ENCODE results near the gene PRDM11. TPM values are rescaled to one million over a fixed set of nuclear protein-coding genes. Genes with fewer than 3 reads are reported as not detected.

PRDM11 gene
- total RNA-seq, 1 donor from 2014 or later = 32.9 TPM

DNA sequence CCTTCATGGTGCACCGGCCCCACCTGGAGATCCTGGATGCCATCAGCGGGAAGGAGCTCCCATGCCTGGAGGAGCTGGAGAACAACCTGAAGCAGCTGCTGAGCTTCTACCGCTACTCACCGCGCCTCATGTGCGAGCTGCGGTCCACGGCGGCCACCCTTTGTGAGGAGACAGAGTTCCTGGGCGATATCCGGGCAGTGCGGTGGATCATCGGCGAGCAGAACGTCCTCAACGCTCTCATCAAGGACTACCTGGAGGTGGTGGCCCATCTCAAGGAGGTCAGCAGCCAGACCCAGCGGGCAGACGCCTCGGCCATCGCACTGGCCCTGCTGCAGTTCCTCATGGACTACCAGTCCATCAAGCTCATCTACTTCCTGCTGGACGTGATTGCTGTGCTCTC is 80.5 kb downstream of the PRDM11 start:
- H3K4me1 Mint-ChIP-seq (ENCODE audit: low read depth) = no peaks in the 10 kb centered on the region
- TF ChIP-seq, protein P1, sequence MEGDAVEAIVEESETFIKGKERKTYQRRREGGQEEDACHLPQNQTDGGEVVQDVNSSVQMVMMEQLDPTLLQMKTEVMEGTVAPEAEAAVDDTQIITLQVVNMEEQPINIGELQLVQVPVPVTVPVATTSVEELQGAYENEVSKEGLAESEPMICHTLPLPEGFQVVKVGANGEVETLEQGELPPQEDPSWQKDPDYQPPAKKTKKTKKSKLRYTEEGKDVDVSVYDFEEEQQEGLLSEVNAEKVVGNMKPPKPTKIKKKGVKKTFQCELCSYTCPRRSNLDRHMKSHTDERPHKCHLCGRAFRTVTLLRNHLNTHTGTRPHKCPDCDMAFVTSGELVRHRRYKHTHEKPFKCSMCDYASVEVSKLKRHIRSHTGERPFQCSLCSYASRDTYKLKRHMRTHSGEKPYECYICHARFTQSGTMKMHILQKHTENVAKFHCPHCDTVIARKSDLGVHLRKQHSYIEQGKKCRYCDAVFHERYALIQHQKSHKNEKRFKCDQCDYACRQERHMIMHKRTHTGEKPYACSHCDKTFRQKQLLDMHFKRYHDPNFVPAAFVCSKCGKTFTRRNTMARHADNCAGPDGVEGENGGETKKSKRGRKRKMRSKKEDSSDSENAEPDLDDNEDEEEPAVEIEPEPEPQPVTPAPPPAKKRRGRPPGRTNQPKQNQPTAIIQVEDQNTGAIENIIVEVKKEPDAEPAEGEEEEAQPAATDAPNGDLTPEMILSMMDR (IDR thresholded peaks at IDR 0.05) = no peak
- H3K9me3 Mint-ChIP-seq (ENCODE audit: low read depth) = no peaks in the 10 kb centered on the region
- H3K36me3 Mint-ChIP-seq (ENCODE audit: low read depth) = peaks cover 38% of the 10 kb centered on the region
- no peak overlapping the region for H3K4me3 Mint-ChIP-seq (ENCODE audit: unreplicated experiment)
- DNase-seq (ENCODE audit: low spot score) = no peak
- no peaks in the 10 kb centered on the region for H3K27me3 Mint-ChIP-seq (ENCODE audit: low read depth)
- H3K27ac Mint-ChIP-seq (ENCODE audit: unreplicated experiment) = no peak overlapping the region

GRCh38 chr11:45227836-45228235 is 81.4 kb downstream of the PRDM11 start:
- TF ChIP-seq, protein P1 (IDR thresholded peaks at IDR 0.05) = no peak
- DNase-seq (ENCODE audit: low spot score) = no peak
- Mint-ChIP-seq H3K27ac (ENCODE audit: unreplicated experiment) (no peak overlapping the region), H3K27me3 (ENCODE audit: low read depth) (no peaks in the 10 kb centered on the region), H3K4me3 (ENCODE audit: unreplicated experiment) (no peak overlapping the region), H3K9me3 (ENCODE audit: low read depth) (no peaks in the 10 kb centered on the region), H3K36me3 (ENCODE audit: low read depth) (peaks cover 36% of the 10 kb centered on the region), H3K4me1 (ENCODE audit: low read depth) (no peaks in the 10 kb centered on the region)

DNA sequence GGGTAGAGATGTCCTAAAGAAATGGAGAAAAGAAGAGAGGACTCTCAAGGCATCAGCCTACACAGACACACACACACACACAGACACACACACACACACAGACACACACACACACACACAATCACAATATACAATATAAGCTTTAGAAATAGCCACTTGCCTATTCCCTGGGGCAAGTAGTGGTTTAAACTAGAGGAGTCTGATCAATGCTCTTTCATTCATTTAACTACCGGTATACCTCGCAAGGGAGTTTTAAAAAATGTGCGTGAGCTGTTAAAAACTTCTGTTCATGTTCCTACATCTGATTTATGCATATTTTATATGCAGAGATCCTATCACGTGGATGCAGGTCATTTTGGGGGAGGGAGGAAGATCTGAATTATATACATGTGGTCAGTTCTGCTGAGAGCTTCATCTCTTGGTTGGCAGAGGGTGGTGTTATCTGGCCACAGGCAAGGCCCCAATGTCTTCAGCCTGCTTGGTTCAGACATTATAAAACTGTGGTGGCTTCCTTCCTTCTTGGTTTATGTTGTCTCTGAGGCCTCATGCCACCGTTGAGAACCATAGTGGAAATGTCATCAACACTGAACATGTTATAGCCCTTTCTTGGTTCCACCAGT is 83.1 kb downstream of the PRDM11 start:
- H3K36me3 Mint-ChIP-seq (ENCODE audit: low read depth) = peaks cover 31% of the 10 kb centered on the region
- no peak for DNase-seq (ENCODE audit: low spot score)
- TF ChIP-seq, protein P1 (IDR thresholded peaks at IDR 0.05) = no peak
- H3K9me3 Mint-ChIP-seq (ENCODE audit: low read depth) = no peaks in the 10 kb centered on the region
- H3K27ac Mint-ChIP-seq (ENCODE audit: unreplicated experiment) = no peak overlapping the region
- no peak overlapping the region for H3K4me3 Mint-ChIP-seq (ENCODE audit: unreplicated experiment)
- H3K4me1 Mint-ChIP-seq (ENCODE audit: low read depth) = no peaks in the 10 kb centered on the region
- no peaks in the 10 kb centered on the region for H3K27me3 Mint-ChIP-seq (ENCODE audit: low read depth)

GRCh38 chr11:45232341-45233080 is 86.1 kb downstream of the PRDM11 start:
- H3K36me3 Mint-ChIP-seq (ENCODE audit: low read depth) = peaks cover 9% of the 10 kb centered on the region
- TF ChIP-seq, protein P1 (IDR thresholded peaks at IDR 0.05) = no peak
- no peaks in the 10 kb centered on the region for H3K9me3 Mint-ChIP-seq (ENCODE audit: low read depth)
- DNase-seq (ENCODE audit: low spot score) = no peak
- H3K27ac Mint-ChIP-seq (ENCODE audit: unreplicated experiment) = no peak overlapping the region
- peaks cover 3% of the 10 kb centered on the region for H3K27me3 Mint-ChIP-seq (ENCODE audit: low read depth)
- H3K4me3 Mint-ChIP-seq (ENCODE audit: unreplicated experiment) = no peak overlapping the region
- H3K4me1 Mint-ChIP-seq (ENCODE audit: low read depth) = no peaks in the 10 kb centered on the region

DNA sequence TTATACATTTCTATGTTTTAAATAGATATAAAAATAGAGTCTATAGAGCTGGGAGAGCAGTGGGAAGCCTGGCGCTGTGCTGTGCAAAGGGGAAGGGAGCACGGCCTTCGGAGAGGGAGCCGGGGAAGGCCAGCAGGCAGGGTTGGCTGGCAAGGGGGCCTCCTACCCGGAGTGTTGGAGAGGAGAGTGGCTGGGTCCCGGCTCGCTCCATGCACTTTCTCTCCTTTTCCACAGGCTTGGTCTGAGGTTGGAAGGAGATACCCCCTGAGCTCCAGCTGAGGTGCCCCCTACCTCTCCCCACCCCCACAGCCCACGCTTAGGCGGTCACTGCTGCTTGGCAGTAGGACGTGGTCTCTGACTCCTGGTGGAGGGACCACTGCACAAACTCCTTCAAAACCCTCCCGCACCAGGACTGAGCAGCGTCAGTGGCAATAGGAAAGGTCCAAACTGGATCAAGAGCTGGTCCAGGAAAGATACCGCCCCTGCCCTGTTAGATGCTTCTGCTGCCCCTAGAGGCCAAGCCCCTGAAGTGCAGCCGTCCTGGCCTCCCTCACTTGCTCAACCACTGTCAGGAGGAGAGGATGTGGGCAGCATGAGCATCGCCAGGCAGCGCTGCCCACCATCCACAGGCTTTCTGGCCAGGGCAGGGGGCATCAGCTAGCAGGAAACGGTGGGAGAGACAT is 86.8 kb downstream of the PRDM11 start:
- no peaks in the 10 kb centered on the region for H3K9me3 Mint-ChIP-seq (ENCODE audit: low read depth)
- peaks cover 4% of the 10 kb centered on the region for H3K36me3 Mint-ChIP-seq (ENCODE audit: low read depth)
- peaks cover 3% of the 10 kb centered on the region for H3K27me3 Mint-ChIP-seq (ENCODE audit: low read depth)
- no peak overlapping the region for H3K27ac Mint-ChIP-seq (ENCODE audit: unreplicated experiment)
- TF ChIP-seq, protein P1 (IDR thresholded peaks at IDR 0.05) = peak; percentile 80
- no peak for DNase-seq (ENCODE audit: low spot score)
- peaks cover 6% of the 10 kb centered on the region for H3K4me1 Mint-ChIP-seq (ENCODE audit: low read depth)
- H3K4me3 Mint-ChIP-seq (ENCODE audit: unreplicated experiment) = no peak overlapping the region

Measured in chondrocyte (in vitro differentiated cells).